ENCODE measurements around the gene SNRPE.
"Not testable (repeated sequence)": the region's sequence is repeated elsewhere in the genome, so short reads cannot be mapped to it uniquely, and the experiment has no call there.

SNRPE gene

DNA sequence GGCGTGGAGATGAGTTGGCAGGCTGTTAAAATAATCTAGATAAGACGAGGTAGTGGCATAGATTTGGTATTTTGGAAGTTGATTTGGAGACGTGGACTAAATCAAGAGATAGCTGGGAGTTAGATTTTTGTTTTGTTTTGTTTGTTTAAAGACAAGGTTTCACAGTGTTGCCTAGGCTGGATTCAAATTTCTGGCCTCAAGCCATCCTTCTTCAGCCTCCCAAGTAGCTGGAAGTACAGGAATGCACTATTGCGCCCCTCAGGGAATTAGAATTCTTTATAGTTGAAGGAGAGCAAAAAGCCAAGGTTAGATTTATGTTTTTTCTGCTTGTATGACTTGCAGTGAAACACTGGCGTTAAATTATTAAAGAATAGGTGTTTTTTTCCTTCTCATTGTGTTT, 22.3 kb upstream of the SNRPE start:
- Histone ChIP-seq H3K4me3 (IDR thresholded peaks at IDR 0.05; ENCODE audit: insufficient read depth, low read depth, low read length) (no peak overlapping the region), H3K27ac (no peak overlapping the region), H3K4me2 (no peak overlapping the region), H3K4me1 (ENCODE audit: low read depth, poor library complexity, severe bottlenecking) (no peaks in the 10 kb centered on the region), H2AFZ (ENCODE audit: low read depth) (no peak overlapping the region), H4K20me1 (ENCODE audit: insufficient read depth) (no peaks in the 10 kb centered on the region), H3K36me3 (ENCODE audit: insufficient read depth) (peaks cover 22% of the 10 kb centered on the region; the same call in 1 of the 2 replicates), H3K9ac (no peak overlapping the region), H3K79me2 (ENCODE audit: insufficient read depth, low read depth) (no peaks in the 10 kb centered on the region), H3K27me3 (ENCODE audit: insufficient read depth, low read depth) (no peaks in the 10 kb centered on the region)
- TF ChIP-seq, protein P1, sequence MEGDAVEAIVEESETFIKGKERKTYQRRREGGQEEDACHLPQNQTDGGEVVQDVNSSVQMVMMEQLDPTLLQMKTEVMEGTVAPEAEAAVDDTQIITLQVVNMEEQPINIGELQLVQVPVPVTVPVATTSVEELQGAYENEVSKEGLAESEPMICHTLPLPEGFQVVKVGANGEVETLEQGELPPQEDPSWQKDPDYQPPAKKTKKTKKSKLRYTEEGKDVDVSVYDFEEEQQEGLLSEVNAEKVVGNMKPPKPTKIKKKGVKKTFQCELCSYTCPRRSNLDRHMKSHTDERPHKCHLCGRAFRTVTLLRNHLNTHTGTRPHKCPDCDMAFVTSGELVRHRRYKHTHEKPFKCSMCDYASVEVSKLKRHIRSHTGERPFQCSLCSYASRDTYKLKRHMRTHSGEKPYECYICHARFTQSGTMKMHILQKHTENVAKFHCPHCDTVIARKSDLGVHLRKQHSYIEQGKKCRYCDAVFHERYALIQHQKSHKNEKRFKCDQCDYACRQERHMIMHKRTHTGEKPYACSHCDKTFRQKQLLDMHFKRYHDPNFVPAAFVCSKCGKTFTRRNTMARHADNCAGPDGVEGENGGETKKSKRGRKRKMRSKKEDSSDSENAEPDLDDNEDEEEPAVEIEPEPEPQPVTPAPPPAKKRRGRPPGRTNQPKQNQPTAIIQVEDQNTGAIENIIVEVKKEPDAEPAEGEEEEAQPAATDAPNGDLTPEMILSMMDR (conservative IDR thresholded peaks at IDR 0.05; ENCODE audit: low read depth, low read length), result no peak

DNA sequence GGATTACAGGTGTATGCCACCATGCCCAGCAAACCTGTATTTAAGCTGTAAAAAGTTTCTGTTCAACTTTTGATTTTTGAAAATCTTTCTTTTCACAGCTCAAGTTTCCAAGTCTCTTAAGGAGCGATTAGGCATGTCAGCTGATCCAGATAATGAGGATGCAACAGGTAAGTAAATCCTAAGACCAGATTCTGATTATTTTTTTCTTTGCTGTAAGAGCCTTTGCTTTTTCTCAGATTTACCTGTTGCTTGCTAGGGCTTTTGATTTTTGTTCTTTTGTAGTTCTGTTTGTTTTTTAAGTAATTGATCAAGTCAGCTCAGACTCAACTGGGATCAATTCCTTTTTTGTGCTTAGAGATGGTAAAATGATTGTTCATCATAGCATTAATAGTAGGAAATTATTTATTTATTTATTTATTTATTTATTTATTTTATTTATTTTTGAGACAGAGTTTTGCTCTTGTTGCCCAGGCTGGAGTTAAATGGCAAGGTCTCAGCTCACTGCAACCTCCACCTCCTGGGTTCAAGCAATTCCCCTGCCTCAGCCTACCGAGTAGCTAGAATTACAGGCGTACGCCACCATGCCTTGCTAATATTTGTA, 21.1 kb upstream of the SNRPE start:
- Histone ChIP-seq H3K27me3 (ENCODE audit: insufficient read depth, low read depth) (no peaks in the 10 kb centered on the region), H3K4me1 (ENCODE audit: low read depth, poor library complexity, severe bottlenecking) (no peaks in the 10 kb centered on the region), H3K9ac (no peak overlapping the region), H3K36me3 (ENCODE audit: insufficient read depth) (peaks cover 18% of the 10 kb centered on the region; the same call in 1 of the 2 replicates), H3K4me2 (no peak overlapping the region), H2AFZ (ENCODE audit: low read depth) (no peak overlapping the region), H3K27ac (no peak overlapping the region), H4K20me1 (ENCODE audit: insufficient read depth) (no peaks in the 10 kb centered on the region), H3K4me3 (IDR thresholded peaks at IDR 0.05; ENCODE audit: insufficient read depth, low read depth, low read length) (no peak overlapping the region), H3K79me2 (ENCODE audit: insufficient read depth, low read depth) (peaks cover 5% of the 10 kb centered on the region; the same call in 1 of the 2 replicates)
- TF ChIP-seq, protein P1 (conservative IDR thresholded peaks at IDR 0.05; ENCODE audit: low read depth, low read length), result no peak

DNA sequence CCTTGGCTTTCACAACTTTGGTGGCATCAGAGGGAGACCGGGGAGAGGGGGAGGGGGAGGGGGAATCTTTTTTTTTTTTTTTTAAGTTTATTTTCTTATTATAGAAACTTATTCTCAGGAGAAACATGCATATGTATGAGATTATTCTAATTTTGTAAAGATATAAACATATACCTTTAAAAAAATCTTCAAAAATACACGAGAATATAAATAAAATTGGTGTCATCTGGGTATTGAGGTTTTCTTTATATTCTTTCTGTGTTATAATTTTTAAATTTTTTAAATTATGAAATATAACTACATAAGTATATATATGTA, 18.9 kb upstream of the SNRPE start:
- H2AFZ ChIP-seq (ENCODE audit: low read depth), result no peak overlapping the region
- H3K36me3 ChIP-seq (ENCODE audit: insufficient read depth), result peaks cover 20% of the 10 kb centered on the region; the same call in 1 of the 2 replicates

DNA sequence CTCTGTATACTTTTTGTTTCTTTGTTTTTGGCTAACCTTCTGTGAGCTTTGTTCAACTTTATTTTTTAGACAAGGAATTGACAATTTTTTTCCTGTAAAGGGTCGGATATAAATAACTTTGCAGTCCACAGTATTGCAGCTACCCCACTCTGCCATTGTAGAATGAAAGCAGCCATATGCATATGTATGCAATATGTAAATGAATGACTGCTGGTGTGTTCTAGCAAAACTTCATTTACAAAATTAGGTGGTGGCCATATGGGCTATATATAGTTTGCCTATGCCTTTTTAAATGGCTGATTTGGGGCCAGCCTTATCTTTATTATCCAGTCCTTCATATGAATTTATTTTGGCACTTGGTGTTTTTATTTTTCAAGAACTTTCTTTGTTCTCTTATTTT, 18.0 kb upstream of the SNRPE start:
- Histone ChIP-seq H3K4me1 (ENCODE audit: low read depth, poor library complexity, severe bottlenecking) (no peaks in the 10 kb centered on the region), H3K27ac (no peak overlapping the region), H3K36me3 (ENCODE audit: insufficient read depth) (peaks cover 22% of the 10 kb centered on the region; the same call in 1 of the 2 replicates), H4K20me1 (ENCODE audit: insufficient read depth) (no peaks in the 10 kb centered on the region), H2AFZ (ENCODE audit: low read depth) (no peak overlapping the region), H3K79me2 (ENCODE audit: insufficient read depth, low read depth) (peaks cover 5% of the 10 kb centered on the region; the same call in 1 of the 2 replicates), H3K4me2 (no peak overlapping the region), H3K4me3 (IDR thresholded peaks at IDR 0.05; ENCODE audit: insufficient read depth, low read depth, low read length) (no peak overlapping the region), H3K9ac (no peak overlapping the region), H3K27me3 (ENCODE audit: insufficient read depth, low read depth) (no peaks in the 10 kb centered on the region)
- TF ChIP-seq, protein P1 (conservative IDR thresholded peaks at IDR 0.05; ENCODE audit: low read depth, low read length), result no peak

More for the DNA sequence above, 18.9 kb upstream of the SNRPE start:
- TF ChIP-seq, protein P1 (conservative IDR thresholded peaks at IDR 0.05; ENCODE audit: low read depth, low read length), result no peak
- Histone ChIP-seq H3K4me2 (no peak overlapping the region), H3K4me3 (IDR thresholded peaks at IDR 0.05; ENCODE audit: insufficient read depth, low read depth, low read length) (no peak overlapping the region), H3K9ac (no peak overlapping the region), H3K27me3 (ENCODE audit: insufficient read depth, low read depth) (no peaks in the 10 kb centered on the region), H3K27ac (no peak overlapping the region), H3K79me2 (ENCODE audit: insufficient read depth, low read depth) (peaks cover 5% of the 10 kb centered on the region; the same call in 1 of the 2 replicates), H3K4me1 (ENCODE audit: low read depth, poor library complexity, severe bottlenecking) (no peaks in the 10 kb centered on the region), H4K20me1 (ENCODE audit: insufficient read depth) (no peaks in the 10 kb centered on the region)

DNA sequence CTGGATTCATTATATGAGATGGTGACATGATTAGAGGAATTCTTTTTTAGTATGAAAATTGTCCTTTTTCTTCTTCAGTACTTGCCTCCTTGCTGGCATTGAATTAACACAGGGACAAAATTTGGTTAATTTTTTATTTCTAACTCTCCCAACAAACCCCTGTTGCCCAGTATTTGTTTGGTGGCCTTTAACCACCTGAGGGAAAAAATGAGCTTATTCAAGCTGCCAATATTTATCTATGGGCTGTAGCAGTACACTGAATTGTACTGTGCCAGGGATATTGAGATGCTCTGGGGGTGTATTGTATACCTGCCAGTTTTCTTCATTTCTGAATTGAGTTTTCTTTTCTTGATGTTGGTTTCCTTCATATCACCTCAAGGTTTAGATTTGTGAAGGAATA, 8.3 kb upstream of the SNRPE start:
- not testable (repeated sequence) for H3K27me3 ChIP-seq (ENCODE audit: insufficient read depth, low read depth); H4K20me1 ChIP-seq (ENCODE audit: insufficient read depth); H3K79me2 ChIP-seq (ENCODE audit: insufficient read depth, low read depth); H3K4me3 ChIP-seq (IDR thresholded peaks at IDR 0.05; ENCODE audit: insufficient read depth, low read depth, low read length); H3K4me1 ChIP-seq (ENCODE audit: low read depth, poor library complexity, severe bottlenecking); H3K9ac ChIP-seq; H3K27ac ChIP-seq; H3K4me2 ChIP-seq; H2AFZ ChIP-seq (ENCODE audit: low read depth)
- H3K36me3 ChIP-seq (ENCODE audit: insufficient read depth), result peaks cover 22% of the 10 kb centered on the region; the same call in 1 of the 2 replicates
